Calu3 (cell line): Measurements from ENCODE around the gene FXYD3. TPM values are rescaled to one million over a fixed set of nuclear protein-coding genes. Genes with fewer than 3 reads are reported as not detected.
A peak's percentile ranks its signal among the peaks of the same experiment; 100 is the strongest.

ENCODE experiments used
- BruUV-seq: library from RNA; stranded (reverse); fragments of 400-500 nt; replicated peaks from 2 replicates; lab custom pipeline; 2021; lab: Mats Ljungman, UMichigan
- CTCF ChIA-PET: fragments of 300-600 bp; sonication (Branson Sonifier 250); formaldehyde crosslinking; loops from one replicate; lab custom pipeline; 2022; ENCODE audit warnings: antibody characterized with exemption; lab: Charles Lee
- DNase-seq: peaks from one replicate; pipeline ENCODE4 v3.0.0; 2022
- H3K27ac Mint-ChIP-seq: one replicate; pipeline ENCODE4 v1.8.0; 2022; ENCODE audit warnings: mixed read lengths; ENCODE audit not compliant: unreplicated experiment
- H3K27me3 Mint-ChIP-seq: one replicate; pipeline ENCODE4 v1.8.0; 2022; ENCODE audit warnings: mixed read lengths; ENCODE audit not compliant: unreplicated experiment
- H3K36me3 Mint-ChIP-seq: one replicate; pipeline ENCODE4 v1.8.0; 2022; ENCODE audit warnings: mild to moderate bottlenecking, moderate library complexity, mixed read lengths; ENCODE audit not compliant: insufficient read depth, unreplicated experiment
- H3K4me1 Mint-ChIP-seq: one replicate; pipeline ENCODE4 v1.8.0; 2022; ENCODE audit warnings: mild to moderate bottlenecking, low read depth, mixed read lengths; ENCODE audit not compliant: unreplicated experiment
- H3K4me3 Mint-ChIP-seq: one replicate; pipeline ENCODE4 v1.8.0; 2022; ENCODE audit warnings: mild to moderate bottlenecking, low read depth, moderate library complexity, mixed read lengths; ENCODE audit not compliant: unreplicated experiment
- H3K9me3 Mint-ChIP-seq: one replicate; pipeline ENCODE4 v1.8.0; 2022; ENCODE audit warnings: low read depth, mixed read lengths; ENCODE audit not compliant: unreplicated experiment
- CTCF ChIP-seq: fragments of 200-600 bp; IDR thresholded peaks from one replicate; pipeline ENCODE4 v1.8.0; 2022; ENCODE audit warnings: antibody characterized with exemption; ENCODE audit not compliant: unreplicated experiment
- intact Hi-C: fragments of 100-400 bp; cut with micrococcal nuclease; formaldehyde crosslinking; loops from one replicate; pipeline ENCODE4 v1.10.0; 2022; ENCODE audit not compliant: unreplicated experiment
- total RNA-seq: library from RNA; stranded (reverse); gene quantifications from 2 replicates; pipeline ENCODE4 v1.2.3, GENCODE V29; 2022

FXYD3 gene
- total RNA-seq, 1 experiment from 2014 or later = 183 TPM

- intact Hi-C loops = no loop called here
- no peaks in the 10 kb centered on the region for H3K9me3 Mint-ChIP-seq
- H3K36me3 Mint-ChIP-seq = peaks cover 35% of the 10 kb centered on the region
- no peaks in the 10 kb centered on the region for H3K27me3 Mint-ChIP-seq
- no TSS peak for BruUV-seq
- CTCF ChIA-PET = interaction anchor here (0.6 to 1.7 kb wide), 4 partner anchors 10 to 92 kb away, joined by 4 to 8 read pairs (median 6); no protein-coding TSS in a partner anchor
- peak overlapping the region; percentile 76 for H3K4me3 Mint-ChIP-seq
- DNase-seq = peak; percentile 96
- no peak for TF ChIP-seq CTCF
- H3K27ac Mint-ChIP-seq = peak overlapping the region; percentile 79
- H3K4me1 Mint-ChIP-seq = peaks cover 57% of the 10 kb centered on the region
Measured at GRCh38 chr19:35124098-35125060, 8.8 kb downstream of the FXYD3 start.

GRCh38 chr19:35125270-35125717, 9.7 kb downstream of the FXYD3 start:
- intact Hi-C loops = no loop called here
- no peak for TF ChIP-seq CTCF
- H3K4me3 Mint-ChIP-seq = peak overlapping the region; percentile 2
- no peaks in the 10 kb centered on the region for H3K27me3 Mint-ChIP-seq
- peaks cover 30% of the 10 kb centered on the region for H3K36me3 Mint-ChIP-seq
- H3K9me3 Mint-ChIP-seq = no peaks in the 10 kb centered on the region
- BruUV-seq = no TSS peak
- no peak for DNase-seq
- H3K4me1 Mint-ChIP-seq = peaks cover 56% of the 10 kb centered on the region
- peak overlapping the region; percentile 27 for H3K27ac Mint-ChIP-seq
- CTCF ChIA-PET = interaction anchor here (1.1 to 1.6 kb wide), 2 partner anchors 16 to 58 kb away, joined by 4 to 5 read pairs; no protein-coding TSS in a partner anchor

GRCh38 chr19:35125749-35126623, 10.4 kb downstream of the FXYD3 start:
- H3K27me3 Mint-ChIP-seq = no peaks in the 10 kb centered on the region
- H3K9me3 Mint-ChIP-seq = no peaks in the 10 kb centered on the region
- no peak for TF ChIP-seq CTCF
- H3K4me1 Mint-ChIP-seq = peaks cover 52% of the 10 kb centered on the region
- H3K27ac Mint-ChIP-seq = peak overlapping the region; percentile 27
- peaks cover 24% of the 10 kb centered on the region for H3K36me3 Mint-ChIP-seq
- CTCF ChIA-PET = no interaction called here
- intact Hi-C loops = no loop called here
- DNase-seq = no peak
- BruUV-seq = no TSS peak
- peak overlapping the region; percentile 2 for H3K4me3 Mint-ChIP-seq

GRCh38 chr19:35126624-35126959, 11.0 kb downstream of the FXYD3 start:
- no peak overlapping the region for H3K27ac Mint-ChIP-seq
- intact Hi-C loops = no loop called here
- no peak for TF ChIP-seq CTCF
- H3K9me3 Mint-ChIP-seq = no peaks in the 10 kb centered on the region
- DNase-seq = no peak
- BruUV-seq = no TSS peak
- H3K4me3 Mint-ChIP-seq = no peak overlapping the region
- CTCF ChIA-PET = no interaction called here
- H3K36me3 Mint-ChIP-seq = peaks cover 21% of the 10 kb centered on the region
- peaks cover 46% of the 10 kb centered on the region for H3K4me1 Mint-ChIP-seq
- H3K27me3 Mint-ChIP-seq = no peaks in the 10 kb centered on the region
